HG03108 (cell line): Measurements from ENCODE around the gene GSG1.

ENCODE experiments used
- ATAC-seq: cut with Tn5 transposase; IDR thresholded peaks from one replicate; pipeline ENCODE4 v1.9.1; 2021; ENCODE audit warnings: moderate library complexity; ENCODE audit not compliant: unreplicated experiment

GSG1 gene

GRCh38 chr12:13120413-13120812 is 16.9 kb upstream of the GSG1 start:
- ATAC-seq, result no peak

- no peak for ATAC-seq
Measured at GRCh38 chr12:13119826-13120225, 16.4 kb upstream of the GSG1 start.

- ATAC-seq, result no peak
Measured at GRCh38 chr12:13117029-13117428, 13.6 kb upstream of the GSG1 start.

- no peak for ATAC-seq
Measured at GRCh38 chr12:13116259-13116658, 12.8 kb upstream of the GSG1 start.

- no peak for ATAC-seq
Measured at GRCh38 chr12:13114251-13115052, 11.0 kb upstream of the GSG1 start.

- no peak for ATAC-seq
Measured at GRCh38 chr12:13112968-13113367, 9.5 kb upstream of the GSG1 start.

- no peak for ATAC-seq
Measured at GRCh38 chr12:13106666-13107065, 3.2 kb upstream of the GSG1 start.

- no peak for ATAC-seq
Measured at GRCh38 chr12:13105781-13106180, 2.3 kb upstream of the GSG1 start.

- no peak for ATAC-seq
Measured at GRCh38 chr12:13104409-13104808, 942 bp upstream of the GSG1 start.

- no peak for ATAC-seq
Measured at GRCh38 chr12:13102461-13103195, 839 bp downstream of the GSG1 start.

- no peak for ATAC-seq
Measured at GRCh38 chr12:13101821-13102375, 1.6 kb downstream of the GSG1 start.

- peak; percentile 87 for ATAC-seq
Measured at GRCh38 chr12:13100882-13101769, 2.3 kb downstream of the GSG1 start.

- no peak for ATAC-seq
Measured at GRCh38 chr12:13100605-13100881, 2.9 kb downstream of the GSG1 start.

- no peak for ATAC-seq
Measured at GRCh38 chr12:13099844-13100604, 3.4 kb downstream of the GSG1 start.

GRCh38 chr12:13099066-13099843 is 4.2 kb downstream of the GSG1 start:
- ATAC-seq, result no peak

- ATAC-seq, result no peak
Measured at GRCh38 chr12:13097491-13098011, 5.9 kb downstream of the GSG1 start.

- no peak for ATAC-seq
Measured at GRCh38 chr12:13095266-13095995, 8.0 kb downstream of the GSG1 start.

- ATAC-seq, result no peak
Measured at GRCh38 chr12:13094367-13094766, 9.1 kb downstream of the GSG1 start.

GRCh38 chr12:13093848-13094220 is 9.6 kb downstream of the GSG1 start:
- ATAC-seq, result no peak
